GM21723 (cell line): ENCODE results near the gene KRTCAP2.

Experiments
- ATAC-seq: cut with Tn5 transposase; IDR thresholded peaks from one replicate; pipeline ENCODE4 v1.9.1; 2021; ENCODE audit warnings: mild to moderate bottlenecking, moderate library complexity; ENCODE audit not compliant: unreplicated experiment

The KRTCAP2 gene

GRCh38 chr1:155136748-155137147, 36.4 kb downstream of the KRTCAP2 start:
- ATAC-seq, result no peak

GRCh38 chr1:155135415-155136028, 37.6 kb downstream of the KRTCAP2 start, which contains the start of gene SLC50A1:
Gene SLC50A1 (plus strand): TSS chr1:155135852. CDS start chr1:155135912, 60 bp downstream.
- ATAC-seq, result peak; percentile 66

GRCh38 chr1:155134880-155135414, 38.2 kb downstream of the KRTCAP2 start:
- no peak for ATAC-seq

GRCh38 chr1:155134322-155134721, 38.8 kb downstream of the KRTCAP2 start:
- no peak for ATAC-seq

- no peak for ATAC-seq
These were observed 39.3 kb downstream of the KRTCAP2 start for GRCh38 chr1:155133799-155134281.

- ATAC-seq, result no peak
These were observed 41.2 kb downstream of the KRTCAP2 start for GRCh38 chr1:155131856-155132255.

- no peak for ATAC-seq
These were observed 41.8 kb downstream of the KRTCAP2 start for GRCh38 chr1:155131285-155131684.

- ATAC-seq, result no peak
These were observed 42.7 kb downstream of the KRTCAP2 start for GRCh38 chr1:155130272-155131006.

GRCh38 chr1:155128755-155129473, 44.2 kb downstream of the KRTCAP2 start:
- no peak for ATAC-seq

GRCh38 chr1:155127967-155128754, 44.9 kb downstream of the KRTCAP2 start:
- ATAC-seq, result no peak

- ATAC-seq, result no peak
These were observed 45.8 kb downstream of the KRTCAP2 start, which contains the start of gene EFNA1 for GRCh38 chr1:155127105-155127966. Gene EFNA1 (plus strand): TSS chr1:155127876. CDS start chr1:155127978, 102 bp downstream.

GRCh38 chr1:155126556-155127104, 46.5 kb downstream of the KRTCAP2 start:
- ATAC-seq, result no peak

GRCh38 chr1:155125946-155126555, 47.1 kb downstream of the KRTCAP2 start:
- ATAC-seq, result no peak

- ATAC-seq, result no peak
These were observed 47.6 kb downstream of the KRTCAP2 start for GRCh38 chr1:155125511-155125945.

- ATAC-seq, result no peak
These were observed 48.3 kb downstream of the KRTCAP2 start for GRCh38 chr1:155124503-155125463.

GRCh38 chr1:155123801-155124200, 49.3 kb downstream of the KRTCAP2 start:
- ATAC-seq, result no peak

GRCh38 chr1:155122308-155122707, 50.8 kb downstream of the KRTCAP2 start:
- ATAC-seq, result no peak

- no peak for ATAC-seq
These were observed 51.9 kb downstream of the KRTCAP2 start for GRCh38 chr1:155121249-155121648.
